ENCODE measurements around the gene COL18A1.

COL18A1 gene

DNA sequence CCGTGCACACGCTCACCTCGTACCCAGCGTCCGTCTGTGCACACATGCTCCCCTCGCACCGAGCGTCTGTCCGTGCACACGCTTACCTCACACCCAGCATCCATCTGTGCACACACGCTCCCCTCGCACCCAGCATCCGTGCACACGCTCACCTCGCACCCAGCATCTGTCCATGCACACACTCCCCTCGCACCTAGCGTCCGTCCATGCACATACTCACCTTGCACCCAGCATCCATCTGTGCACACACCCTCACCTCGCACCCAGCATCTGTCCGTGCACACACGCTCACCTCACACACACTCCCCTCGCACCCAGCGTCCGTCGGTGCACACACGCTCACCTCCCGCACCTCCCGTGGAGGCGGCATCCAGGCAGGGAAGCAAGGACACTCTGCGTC is 24.4 kb upstream of the COL18A1 start:
- in situ Hi-C loops (cut with HindIII; ENCODE audit: low pct_ligation_motif_present, low sequenced_read_pairs): no loop called here
- no peak for DNase-seq
- TF ChIP-seq, protein P1, sequence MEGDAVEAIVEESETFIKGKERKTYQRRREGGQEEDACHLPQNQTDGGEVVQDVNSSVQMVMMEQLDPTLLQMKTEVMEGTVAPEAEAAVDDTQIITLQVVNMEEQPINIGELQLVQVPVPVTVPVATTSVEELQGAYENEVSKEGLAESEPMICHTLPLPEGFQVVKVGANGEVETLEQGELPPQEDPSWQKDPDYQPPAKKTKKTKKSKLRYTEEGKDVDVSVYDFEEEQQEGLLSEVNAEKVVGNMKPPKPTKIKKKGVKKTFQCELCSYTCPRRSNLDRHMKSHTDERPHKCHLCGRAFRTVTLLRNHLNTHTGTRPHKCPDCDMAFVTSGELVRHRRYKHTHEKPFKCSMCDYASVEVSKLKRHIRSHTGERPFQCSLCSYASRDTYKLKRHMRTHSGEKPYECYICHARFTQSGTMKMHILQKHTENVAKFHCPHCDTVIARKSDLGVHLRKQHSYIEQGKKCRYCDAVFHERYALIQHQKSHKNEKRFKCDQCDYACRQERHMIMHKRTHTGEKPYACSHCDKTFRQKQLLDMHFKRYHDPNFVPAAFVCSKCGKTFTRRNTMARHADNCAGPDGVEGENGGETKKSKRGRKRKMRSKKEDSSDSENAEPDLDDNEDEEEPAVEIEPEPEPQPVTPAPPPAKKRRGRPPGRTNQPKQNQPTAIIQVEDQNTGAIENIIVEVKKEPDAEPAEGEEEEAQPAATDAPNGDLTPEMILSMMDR (IDR thresholded peaks at IDR 0.05; ENCODE audit: low read depth, low read length, missing control alignments): no peak
- Histone ChIP-seq H3K27ac (no peak overlapping the region), H3K27me3 (replicated peaks) (no peaks in the 10 kb centered on the region), H3K36me3 (replicated peaks) (no peaks in the 10 kb centered on the region), H3K4me3 (ENCODE audit: low read depth, low read length) (no peak overlapping the region)

DNA sequence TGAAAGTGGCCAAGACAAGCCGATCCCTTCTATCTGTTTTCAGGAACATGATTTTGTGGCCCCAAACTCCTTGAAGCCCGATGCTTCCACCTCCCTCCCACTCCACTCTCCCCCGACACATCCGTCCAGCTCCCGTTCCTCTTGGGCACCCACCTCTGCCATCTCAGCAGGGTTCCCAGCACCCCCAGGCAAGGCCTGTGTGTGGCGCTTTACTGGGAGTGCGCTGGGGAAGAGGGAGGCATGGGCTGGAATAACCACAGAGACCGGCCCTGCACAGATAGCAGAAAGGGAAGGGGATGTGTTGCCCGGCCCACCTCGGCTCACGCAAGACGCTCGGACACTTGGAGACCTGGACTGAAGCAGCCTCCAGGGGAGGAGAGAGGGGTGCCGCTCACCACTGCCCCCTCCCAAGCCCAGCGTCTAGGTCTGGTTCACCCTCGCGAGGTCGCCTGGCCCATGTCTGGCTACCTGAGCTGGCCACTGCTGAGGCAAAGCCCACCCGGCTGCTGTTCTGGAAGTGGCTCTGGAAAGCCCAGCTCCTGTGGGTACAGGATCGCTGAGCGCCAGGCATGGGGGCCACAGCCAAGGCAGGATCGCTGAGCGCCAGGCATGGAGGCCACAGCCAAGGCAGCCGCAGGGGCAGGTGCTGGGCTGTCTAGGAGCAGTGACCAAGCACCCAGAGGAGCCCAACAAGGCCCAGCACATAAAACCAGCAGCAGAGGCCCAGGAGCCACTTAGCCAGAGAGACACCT is 23.8 kb upstream of the COL18A1 start:
- in situ Hi-C loops (cut with HindIII; ENCODE audit: low pct_ligation_motif_present, low sequenced_read_pairs): no loop called here
- TF ChIP-seq, protein P1 (IDR thresholded peaks at IDR 0.05; ENCODE audit: low read depth, low read length, missing control alignments): no peak
- Histone ChIP-seq H3K27ac (no peak overlapping the region), H3K27me3 (replicated peaks) (no peaks in the 10 kb centered on the region), H3K36me3 (replicated peaks) (no peaks in the 10 kb centered on the region), H3K4me3 (ENCODE audit: low read depth, low read length) (no peak overlapping the region)
- no peak for DNase-seq

DNA sequence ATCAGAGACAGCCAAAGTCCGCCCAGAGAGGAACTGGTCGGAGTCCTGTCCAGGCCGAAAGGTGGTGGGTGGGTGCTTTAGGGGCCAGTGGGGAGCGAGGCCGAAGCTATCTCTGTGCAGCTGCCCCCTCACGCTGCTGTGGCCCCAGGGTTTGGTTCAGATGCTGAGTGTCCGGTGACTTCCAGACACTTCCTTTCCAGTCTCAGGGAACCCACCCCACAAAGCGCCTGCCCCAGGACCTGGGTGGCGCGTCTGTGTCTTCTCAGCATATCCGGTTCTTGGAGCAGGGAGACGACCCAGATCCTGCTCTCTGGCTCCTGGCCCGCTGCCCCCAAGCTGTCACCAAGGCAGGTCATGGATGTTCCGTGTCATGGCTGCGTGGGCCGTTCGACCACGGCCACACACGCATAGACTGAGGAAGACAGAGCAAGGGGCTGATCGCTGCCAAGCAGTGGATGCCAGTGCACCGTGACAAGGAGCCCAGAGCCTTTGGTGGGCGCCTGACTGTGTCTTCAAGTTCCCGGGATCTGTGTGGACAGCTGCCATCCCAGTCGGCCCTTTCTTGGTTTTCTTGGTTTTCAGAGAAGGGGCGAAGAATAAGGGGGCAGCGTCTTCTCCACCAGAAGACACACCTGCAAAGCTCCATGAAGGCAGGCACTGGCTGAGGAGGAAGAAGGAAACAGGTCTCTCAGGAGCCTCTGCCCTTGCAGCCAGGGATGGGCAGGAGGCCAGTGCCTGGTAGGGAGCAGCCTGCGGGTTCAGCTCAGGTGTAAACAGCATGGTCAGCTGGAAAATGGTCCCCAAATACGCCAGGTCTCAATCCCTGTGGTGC is 22.9 kb upstream of the COL18A1 start:
- TF ChIP-seq, protein P1 (IDR thresholded peaks at IDR 0.05; ENCODE audit: low read depth, low read length, missing control alignments): no peak
- DNase-seq: no peak
- Histone ChIP-seq H3K27ac (no peak overlapping the region), H3K36me3 (replicated peaks) (no peaks in the 10 kb centered on the region), H3K27me3 (replicated peaks) (no peaks in the 10 kb centered on the region), H3K4me3 (ENCODE audit: low read depth, low read length) (no peak overlapping the region)
- in situ Hi-C loops (cut with HindIII; ENCODE audit: low pct_ligation_motif_present, low sequenced_read_pairs): no loop called here

DNA sequence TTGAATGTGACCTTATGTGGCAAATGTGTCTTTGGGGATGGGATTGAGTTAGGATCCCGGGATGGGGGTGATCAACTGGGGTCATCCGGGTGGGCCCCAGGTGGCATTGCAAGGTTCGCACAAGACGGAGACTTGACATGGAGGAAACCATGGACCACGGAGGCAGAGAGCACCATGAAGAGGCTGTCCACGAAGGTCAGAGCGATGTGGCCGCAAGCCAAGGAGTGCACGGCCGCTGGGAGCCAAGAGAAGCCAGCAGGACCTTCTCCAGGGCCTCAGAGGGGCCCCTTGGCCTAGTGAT is 22.3 kb upstream of the COL18A1 start:
- TF ChIP-seq, protein P1 (IDR thresholded peaks at IDR 0.05; ENCODE audit: low read depth, low read length, missing control alignments): no peak

DNA sequence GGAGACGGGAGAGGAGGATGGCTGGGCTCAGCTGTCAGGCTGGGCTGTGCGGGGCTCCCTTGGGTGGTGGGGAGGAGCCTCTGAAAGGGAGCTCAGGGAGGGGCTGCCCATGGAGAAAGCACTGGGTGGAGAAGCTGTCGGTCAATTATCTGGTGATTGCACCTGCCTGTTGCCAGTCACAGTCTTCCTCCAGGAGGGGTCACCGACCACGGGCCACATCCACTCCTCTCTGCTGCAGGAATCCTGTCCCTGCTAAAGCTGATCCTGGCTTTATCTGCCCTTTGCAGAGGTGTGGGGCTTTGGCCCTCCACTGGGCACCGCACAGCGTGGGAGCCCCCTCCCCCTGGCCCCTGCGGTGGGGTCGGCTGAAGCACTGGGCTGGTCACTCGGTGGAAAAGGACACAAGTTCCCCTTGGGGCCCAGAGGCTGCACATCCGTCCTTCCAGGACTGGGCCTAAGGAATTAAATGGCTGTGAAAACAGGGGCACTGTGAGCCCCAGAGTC is 21.8 kb upstream of the COL18A1 start:
- H3K27me3 ChIP-seq (replicated peaks): no peaks in the 10 kb centered on the region
- TF ChIP-seq, protein P1 (IDR thresholded peaks at IDR 0.05; ENCODE audit: low read depth, low read length, missing control alignments): no peak
- DNase-seq: no peak

More for the DNA sequence above, 22.3 kb upstream of the COL18A1 start:
- in situ Hi-C loops (cut with HindIII; ENCODE audit: low pct_ligation_motif_present, low sequenced_read_pairs): no loop called here
- Histone ChIP-seq H3K36me3 (replicated peaks) (no peaks in the 10 kb centered on the region), H3K4me3 (ENCODE audit: low read depth, low read length) (no peak overlapping the region), H3K27ac (no peak overlapping the region), H3K27me3 (replicated peaks) (no peaks in the 10 kb centered on the region)
- DNase-seq: no peak

More for the DNA sequence above, 21.8 kb upstream of the COL18A1 start:
- Histone ChIP-seq H3K36me3 (replicated peaks) (no peaks in the 10 kb centered on the region), H3K4me3 (ENCODE audit: low read depth, low read length) (no peak overlapping the region), H3K27ac (no peak overlapping the region)
- in situ Hi-C loops (cut with HindIII; ENCODE audit: low pct_ligation_motif_present, low sequenced_read_pairs): no loop called here
